Bone marrow (tissue), 2 donors: Measurements from ENCODE around the gene PCSK6.

Source experiments
- DNase-seq, 2 donors: peaks; one replicate each; lab custom pipeline; 2025; lab: John Stamatoyannopoulos, UW

Gene PCSK6

DNA sequence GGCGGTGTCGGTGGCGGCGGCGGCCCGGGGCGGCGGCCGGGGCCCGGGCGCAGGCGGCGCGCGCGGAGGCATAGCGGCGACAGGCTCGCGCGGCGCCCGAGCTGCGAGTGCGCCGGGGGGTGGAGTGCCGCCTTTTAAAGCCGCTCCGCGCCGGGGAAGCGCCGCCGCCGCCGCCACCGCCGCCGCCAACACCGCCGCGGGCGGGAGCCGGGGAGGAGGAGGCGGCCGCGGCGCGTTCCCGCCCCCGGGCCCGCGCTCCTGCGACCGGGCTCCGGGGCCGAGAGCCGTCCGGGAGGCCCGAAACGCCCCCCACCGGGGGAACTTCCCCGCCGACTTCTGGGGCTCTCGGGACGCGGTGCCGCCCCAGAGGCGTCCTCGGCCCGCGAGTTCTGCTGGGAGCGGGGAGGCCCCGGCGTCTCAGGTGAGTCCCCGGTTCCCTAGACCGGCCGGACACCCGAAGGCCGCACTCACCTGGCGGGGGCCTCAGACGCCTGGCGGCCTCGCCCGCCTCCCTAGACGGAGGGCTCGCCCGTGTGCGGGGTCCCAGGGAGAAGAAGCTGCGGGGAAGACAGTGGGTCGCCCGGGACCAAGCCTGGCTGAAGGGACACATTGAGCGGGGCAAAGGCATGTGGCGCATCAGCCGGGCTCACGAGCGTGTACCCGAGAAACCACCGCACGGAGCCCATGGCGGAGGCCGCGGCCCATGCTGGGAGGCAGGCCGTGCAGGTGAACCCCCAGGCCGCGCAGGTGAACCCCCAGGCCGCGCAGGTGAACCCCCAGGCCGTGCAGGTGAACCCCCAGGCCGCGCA lies at the start of gene PCSK6:
Gene PCSK6 (minus strand): TSS at position 109 of the 809 bp plus-strand sequence. CDS start 37 bp downstream, at position 72.
- no peak for DNase-seq

DNA sequence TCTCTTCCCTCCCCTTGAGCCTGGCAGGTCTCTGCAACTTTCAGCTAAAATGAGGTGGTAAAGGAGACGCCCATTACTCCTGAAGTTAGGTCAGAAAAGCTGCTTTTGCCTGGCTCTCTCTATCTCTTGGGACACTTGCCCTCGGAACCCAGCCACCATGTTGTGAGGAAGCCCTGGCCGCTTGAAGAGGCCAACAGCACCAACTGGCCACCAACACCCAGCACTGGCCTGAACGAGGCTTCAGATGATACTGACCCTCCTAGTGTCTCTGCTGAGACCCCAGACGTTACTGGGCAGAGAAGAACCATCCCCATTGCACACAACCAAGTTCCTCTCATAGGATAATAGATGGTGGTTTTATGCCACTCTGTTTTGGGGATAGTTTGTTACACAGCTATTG lies 49.5 kb upstream of the PCSK6 start:
- DNase-seq, result no peak

DNA sequence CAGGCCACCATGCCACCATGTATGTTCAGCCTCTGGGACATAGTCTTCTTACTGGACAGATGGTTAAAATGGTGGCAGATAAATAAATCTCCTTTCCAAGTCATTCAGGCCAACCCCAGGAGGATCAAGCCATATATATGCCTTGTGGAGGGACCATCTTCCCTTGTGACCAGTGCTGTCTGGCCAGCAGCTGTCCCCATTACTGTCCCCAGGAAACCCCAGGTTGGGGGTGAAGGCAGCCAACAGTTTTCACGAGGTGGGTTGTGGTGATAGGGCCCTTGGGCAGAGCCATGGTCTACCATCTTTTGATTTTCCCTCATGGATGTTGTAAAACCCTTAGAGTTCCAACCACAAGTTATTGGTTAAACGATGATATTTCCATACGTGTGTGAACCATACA lies 48.7 kb upstream of the PCSK6 start:
- DNase-seq, result no peak

DNA sequence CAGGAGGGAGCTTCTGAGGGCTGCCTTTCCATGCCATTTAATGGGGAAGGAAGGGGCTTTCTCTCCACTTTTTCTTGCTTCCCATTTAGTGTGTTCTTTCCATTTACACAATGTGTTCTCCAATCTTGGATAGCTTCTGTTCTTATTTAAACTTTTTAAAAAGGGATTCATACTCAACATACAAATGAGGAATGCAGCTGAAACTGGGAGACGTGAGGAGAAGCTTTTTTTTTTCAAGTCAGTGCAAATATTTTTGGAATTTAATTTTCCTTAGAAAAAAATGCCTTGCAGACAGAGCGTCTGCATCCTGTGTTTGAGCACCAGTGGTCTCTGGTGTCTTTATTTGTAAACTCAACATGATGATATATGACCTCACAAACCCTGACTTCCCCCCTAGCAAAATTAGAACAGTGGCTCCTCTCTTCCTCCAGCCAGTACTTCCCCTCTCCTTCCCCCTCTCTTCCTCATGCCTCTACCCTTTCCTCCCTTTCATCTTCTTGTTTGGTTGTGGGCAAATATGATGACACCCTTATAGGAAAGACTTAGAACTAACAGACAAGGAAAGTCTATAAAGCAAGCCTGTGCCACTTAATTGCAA lies 48.1 kb upstream of the PCSK6 start:
- no peak for DNase-seq

DNA sequence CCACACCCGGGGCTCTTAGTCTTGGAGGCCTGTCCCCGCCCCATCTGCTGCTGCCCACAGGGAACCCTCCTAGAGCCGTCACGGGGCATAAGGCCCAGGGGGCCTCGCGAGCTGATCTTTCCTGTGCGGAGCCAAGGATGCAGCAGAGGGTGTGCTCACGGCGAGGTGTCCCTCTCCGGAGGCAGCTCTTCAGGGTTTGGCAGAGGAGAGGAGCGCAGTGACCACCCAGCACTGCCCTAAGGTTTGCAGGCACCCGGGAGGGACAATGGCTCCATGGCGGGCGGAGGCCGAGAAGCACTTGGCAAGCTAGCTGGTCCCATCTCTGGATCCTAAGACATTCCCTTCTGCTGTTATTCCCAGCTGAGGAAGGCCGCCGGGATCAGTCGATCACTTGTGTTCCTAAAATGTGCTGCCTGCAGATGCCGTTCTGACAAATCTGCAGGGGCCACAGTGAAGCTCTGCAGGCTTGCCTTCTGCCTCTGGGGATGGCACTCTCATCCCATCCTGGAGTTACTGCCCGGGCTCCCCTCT lies 47.4 kb upstream of the PCSK6 start:
- no peak for DNase-seq

DNA sequence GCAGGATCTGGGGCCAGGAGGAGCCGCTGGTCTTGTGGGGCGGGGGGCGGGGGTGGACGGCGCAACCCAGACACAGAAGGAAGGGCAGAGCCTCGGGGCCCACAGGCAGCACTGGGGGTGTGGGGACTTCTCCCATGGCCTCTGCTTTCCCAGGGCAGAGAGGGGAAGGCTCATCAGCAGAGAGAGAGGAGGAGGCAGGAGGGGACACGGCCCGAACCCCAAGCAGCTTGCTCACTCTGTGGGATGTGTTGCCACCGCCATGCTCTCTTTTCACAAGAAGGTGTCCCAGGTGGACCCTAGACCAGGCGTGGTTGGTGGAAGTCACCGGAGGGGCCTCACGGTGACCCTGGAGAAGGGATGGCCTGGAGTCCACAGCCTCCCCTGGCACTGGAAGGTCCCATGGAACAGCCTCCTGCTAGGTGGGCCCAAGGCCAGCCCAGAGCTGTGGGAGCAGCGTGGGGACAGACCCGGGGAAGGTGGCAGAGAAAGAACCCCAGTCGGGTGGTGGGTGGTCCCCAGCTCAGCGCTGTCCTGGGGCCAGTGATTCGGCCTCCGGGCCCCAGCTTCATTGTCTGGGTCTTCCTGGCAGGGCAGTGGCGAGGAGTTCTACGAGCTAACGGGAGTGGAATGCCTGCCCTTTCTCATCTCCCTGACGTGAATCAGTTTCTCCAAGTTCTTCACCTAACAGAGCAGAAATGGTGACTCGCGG lies 46.8 kb upstream of the PCSK6 start:
- DNase-seq, result no peak

DNA sequence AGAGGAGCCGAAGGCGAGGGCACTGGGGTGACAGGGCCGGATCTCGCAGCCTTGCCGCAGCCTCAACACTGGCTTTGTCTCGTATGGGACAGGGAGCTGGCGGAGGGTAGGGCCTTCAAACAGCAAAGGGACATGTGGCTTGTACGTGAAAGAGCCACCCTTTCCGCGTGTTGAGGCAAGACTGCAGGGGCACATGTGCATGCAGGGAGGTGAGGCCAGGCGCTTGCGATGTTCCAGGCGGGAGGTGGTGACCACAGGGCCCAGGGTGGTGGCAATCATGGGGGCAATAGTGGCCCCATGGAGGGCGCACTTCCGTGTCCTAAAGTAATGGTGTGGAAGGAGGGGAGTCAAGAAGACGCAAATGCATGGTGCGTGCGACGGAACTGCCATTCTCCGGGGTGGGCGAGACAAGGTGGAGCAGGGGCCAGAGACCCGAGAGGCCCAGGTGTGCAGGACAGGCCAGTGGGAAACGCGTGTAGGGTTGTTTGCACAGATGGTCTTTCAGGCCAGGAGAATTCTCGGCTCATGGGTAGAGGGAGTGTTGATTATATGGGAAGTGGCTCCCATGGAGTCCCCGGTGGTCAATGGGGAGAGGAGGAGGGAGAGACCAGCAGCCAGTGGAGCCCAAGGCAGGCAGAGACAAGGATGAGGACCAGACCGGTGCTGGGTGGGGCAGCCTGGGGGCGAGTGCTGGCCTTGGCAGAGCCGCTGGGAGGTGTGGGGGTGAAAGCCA lies 45.8 kb upstream of the PCSK6 start:
- no peak for DNase-seq

DNA sequence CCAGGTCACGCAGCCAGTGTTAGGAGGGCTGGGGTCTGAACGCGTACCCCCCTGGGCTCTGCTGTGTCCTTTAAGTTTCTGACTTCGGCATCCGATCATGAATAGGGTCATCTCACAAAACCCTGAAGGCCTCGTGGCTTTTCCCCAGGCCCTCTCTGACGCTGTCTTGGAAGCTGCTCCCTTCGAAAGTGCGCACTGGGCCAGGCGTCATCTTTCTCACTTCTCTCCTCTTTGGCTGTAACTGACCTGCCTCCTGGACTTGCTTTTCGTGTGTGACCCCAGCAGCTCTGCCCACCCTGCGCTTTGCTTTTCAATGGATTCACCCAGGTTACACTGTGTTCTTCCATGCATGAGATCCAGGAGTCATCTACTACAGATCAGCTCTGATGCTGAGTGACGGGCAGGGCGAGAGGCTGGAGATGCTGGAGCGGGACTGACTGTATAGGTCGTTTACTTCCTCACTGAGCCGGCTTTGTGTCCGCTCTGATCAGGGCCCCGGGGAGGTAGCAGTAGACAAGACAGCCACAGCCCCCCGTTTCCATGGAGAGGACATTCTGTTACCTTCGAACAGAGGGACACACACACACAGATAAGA lies 45.0 kb upstream of the PCSK6 start:
- DNase-seq, result no peak

DNA sequence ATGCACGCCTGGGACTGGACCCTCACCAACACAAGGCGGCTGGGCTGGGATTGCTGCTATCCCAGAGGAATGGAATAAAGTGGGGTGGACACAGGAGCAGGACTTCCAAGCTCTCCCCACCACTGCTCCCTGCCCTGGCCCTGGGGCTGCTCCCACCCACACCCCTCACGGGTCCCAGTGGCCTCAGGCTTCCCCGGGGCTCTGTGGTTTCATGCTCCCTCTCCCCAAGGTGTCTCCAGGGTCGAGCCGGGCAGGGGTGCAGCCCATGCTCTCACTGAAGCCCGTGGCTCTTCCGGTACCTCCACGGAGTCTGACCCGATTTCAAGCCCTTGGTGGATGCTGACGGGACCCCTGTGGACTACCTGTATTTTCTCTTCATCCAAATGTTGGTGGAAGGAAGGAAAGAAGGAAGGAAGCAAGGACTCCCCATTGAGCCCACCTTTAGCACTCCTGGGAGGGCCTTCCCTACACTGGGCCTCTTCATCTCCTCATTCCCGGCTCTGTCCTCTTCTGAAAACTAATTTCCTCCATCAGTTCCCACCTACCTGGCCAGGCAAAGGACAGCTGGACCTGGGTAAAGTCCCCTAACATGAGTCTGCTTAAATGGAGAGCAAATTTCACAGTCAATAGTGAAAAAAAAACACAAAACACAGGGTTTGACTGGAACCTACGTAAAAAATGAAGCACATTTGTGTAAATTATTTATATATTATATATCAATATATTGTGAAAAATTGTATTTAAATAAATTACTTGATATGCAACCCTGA lies 44.0 kb upstream of the PCSK6 start:
- no peak for DNase-seq

DNA sequence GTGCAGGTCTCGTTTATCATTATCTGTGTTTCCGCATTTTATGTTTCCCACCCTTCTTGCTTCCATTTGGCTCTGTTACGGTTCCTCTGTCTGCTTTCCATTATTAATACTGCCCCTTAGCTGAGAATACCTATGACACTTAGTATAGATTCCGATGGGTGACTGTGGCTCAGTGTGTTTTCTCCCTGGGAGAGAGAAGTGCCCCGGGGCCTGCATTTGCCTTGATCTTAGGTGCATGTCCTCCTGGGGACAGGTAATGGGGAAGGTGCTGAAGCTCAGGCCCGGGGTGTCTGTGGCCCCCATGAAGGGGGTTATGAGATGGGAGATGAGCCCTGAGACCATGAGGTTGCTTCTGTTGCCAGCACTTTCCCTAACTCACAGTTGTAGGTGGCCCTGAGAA lies 43.4 kb upstream of the PCSK6 start:
- DNase-seq, result no peak

DNA sequence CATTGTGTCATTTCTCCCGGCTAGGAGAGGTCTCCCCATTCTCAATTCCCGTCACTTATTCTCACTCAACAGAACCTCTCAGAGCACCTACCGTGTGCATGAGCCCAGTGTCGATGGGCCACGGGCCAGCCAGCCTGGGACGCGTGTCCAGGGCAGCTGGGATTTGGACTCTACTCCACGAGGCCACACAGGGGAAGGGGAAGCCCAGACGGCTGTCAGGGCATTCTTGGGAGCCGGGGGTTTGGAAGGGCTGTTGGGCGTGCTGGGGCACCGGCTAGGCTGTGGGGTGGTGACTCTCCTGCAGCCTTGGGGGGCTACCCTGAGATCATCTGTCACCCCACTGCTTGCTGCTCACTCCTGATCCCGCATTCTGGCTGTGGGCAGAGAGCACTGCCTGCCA lies 41.7 kb upstream of the PCSK6 start:
- no peak for DNase-seq

DNA sequence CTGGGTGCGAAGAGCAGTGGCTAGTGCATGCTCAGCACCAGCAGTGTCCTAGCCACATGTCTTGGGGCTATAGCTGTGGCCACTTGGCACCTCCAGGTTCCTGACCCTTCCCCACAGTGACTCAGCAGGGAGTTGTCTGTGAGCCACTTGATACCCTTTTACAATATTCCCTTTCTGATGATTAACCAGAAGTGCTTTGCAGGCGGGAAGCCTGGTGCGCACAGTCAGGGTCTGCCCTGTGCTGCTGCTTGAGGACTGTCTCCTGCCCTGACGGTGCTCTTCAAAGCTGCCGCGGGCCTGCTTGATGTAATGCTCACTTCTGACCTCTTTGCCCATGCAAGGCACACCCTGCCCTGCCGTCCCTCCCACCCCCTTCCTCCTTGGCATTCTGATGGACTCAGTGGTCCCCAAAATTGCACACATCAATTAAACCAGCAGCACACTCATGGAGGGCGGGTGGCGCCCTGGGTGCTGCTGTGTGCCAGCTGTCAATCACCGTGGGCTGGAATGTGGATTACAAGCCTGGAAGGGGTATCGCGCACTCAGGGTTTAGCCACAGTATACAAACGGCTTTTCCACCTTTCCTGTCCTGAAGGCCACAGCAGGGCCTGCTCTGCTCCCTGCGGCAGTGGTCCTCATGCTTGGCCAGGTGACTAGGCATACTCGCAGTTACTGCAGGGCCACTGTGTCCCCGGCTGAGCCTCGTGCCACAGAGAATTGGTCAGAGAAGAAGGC lies 40.9 kb upstream of the PCSK6 start:
- DNase-seq, result no peak

DNA sequence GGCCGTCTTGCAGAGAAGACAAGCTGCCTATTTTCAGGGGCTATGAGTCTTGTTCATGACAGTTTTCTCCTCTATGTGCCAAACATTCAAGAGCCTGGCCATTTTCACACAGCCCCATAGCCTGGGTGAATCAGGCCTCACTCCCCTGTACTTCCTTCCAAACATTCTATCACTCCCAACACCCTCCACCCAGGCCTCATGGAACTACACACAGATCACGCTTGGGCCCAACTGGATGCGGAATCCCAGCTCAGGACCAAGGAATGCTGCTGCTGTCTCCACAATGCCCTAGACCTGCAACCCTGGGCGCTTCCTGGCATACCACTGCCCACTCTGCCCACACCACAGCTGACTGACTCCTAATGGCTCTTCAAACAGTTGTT lies 39.4 kb upstream of the PCSK6 start:
- DNase-seq, result no peak

DNA sequence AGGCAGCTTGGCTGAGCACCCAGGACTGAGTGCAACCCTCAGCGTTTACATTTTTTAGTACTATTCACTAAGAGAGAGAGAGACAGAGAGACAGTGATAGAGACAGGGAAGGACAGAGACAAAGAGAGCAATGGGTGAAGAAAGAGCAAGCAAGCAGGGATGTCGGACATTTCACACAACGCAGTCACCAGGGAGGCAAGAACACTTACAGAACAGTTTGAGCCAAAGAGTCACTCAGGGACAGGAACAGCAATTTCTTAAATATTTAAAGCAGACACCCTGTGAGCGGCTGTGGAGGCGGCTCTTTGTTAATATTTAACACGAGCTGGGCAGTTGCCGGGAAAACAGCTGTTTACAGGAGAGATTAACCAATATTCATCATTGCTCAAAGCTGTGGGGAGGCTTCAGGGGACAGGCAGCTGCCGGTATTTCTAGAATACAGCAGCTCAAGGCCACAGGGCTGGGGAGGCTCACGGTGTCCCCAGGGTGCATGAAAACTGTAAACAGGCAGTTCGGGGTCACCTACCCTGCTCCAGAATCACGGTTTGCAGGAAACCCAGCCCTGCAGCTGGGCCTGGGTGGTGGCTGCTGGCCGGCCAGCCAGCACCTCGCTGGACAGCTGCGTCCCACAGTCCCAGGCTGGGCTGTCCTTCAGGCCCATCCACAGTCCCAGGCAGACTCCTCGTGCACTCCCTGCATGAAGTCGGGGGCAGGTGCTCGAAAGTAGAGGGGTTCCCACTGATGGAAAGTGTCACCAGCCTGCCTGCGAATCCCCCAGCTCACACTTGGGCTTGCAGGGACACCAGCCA lies 38.8 kb upstream of the PCSK6 start:
- DNase-seq, result no peak

DNA sequence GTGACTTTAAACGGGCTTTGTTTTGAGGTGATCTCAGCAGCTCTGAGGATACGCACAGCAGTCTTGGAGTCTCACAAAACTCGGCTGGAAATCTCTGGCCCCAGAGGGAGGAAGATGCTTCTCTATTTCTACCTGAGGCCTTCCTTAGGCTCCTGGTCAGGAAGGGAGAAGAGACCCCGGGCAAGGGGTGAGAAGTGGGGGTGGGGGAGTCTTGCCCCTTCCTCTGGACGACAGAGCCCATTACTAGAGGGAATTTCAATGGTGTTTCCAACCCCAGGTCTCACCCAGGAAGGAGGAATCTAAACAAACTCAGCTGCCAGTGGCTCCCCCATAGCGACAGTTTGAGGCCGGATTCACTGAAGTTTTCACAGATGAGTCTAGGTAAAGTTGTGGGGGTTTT lies 37.4 kb upstream of the PCSK6 start:
- no peak for DNase-seq

DNA sequence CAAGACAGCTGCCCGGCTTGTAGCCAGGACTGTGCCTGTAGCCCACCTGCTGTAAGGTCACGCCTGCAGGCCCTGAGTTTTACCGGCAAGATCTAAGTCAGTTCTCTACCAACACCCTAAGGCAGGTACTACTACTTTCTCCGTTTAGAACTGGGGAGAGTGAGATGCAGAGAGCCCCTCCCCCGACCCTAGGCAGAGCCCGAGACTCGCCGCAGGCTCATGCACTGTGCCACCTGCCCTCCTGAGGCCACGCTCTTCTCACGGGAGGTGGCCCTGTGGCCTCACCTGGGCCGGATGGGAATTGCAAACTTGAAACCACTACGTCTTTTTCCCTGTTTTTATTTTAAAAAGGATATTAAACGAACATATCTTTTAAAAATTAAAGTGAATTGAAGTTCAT lies 36.9 kb upstream of the PCSK6 start:
- no peak for DNase-seq

DNA sequence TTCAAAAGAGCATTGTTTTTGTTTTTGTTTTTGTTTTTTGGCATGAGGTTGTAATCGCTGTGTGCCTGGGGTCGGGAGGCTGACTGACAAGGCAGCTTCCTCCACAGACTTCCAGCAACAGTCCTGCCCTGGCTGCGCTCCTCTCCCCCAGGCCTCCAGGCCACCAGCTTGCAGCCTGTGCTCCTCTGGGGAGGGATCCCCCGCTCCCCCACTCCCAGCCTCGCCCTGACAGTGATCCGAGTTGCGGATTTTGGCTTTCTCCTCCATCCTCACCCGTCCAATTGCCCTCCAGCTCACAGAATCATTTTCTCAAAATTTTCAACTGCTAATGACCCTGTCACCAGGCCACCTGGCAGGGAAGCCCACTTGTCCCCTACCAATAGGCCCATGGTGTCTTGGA lies 36.5 kb upstream of the PCSK6 start:
- no peak for DNase-seq

DNA sequence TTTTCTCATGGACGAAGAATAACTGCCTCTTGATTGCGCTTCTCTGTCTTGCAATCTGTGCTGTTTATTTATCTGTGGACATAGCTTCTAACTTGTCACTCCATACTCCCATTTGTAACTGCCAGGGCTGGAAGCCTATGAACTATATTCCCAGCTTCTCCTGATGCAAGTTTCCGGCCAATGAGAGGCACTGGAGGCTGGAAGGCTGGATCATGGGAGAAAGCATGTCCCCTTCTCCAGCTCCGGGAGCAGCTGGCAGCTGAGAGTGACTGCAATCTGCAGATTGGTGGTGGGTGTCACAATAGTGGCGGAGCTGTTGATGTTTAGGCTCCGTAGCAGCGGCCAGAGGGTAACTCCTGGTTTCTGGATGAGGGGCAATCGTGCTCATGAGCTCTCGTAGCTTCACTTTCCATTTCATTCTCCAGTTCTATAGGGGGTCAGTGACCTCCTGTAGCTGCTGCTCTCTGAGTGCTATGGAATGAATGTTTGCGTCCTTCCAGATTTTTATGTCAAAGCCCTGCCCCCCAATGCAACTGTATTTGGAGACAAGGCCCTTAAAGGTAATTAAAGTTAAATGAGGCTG lies 35.7 kb upstream of the PCSK6 start:
- DNase-seq, result no peak

DNA sequence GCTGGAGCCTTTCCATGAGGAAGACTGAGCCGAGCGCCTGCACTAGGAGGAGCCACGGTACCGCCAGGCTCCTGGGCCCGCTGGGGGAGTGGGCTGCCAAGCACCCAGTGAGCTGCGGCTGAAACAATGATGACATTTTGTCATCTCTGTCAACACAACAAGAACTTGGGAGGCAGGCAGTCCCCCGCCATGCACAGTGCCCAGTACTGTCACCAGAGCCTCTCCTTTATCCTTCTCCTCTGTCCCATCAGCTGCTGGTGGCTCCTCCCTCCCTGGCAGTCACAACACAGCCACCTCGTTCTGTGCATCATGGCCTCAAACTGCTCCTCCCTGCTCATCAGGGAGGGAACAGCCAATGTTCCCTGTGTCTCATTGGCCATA lies 34.0 kb upstream of the PCSK6 start:
- no peak for DNase-seq
